BE2C (cell line): ENCODE measurements around the gene IGF2.
"Not testable (repeated sequence)": the region's sequence is repeated elsewhere in the genome, so short reads cannot be mapped to it uniquely, and the experiment has no call there.

ENCODE experiments used
- DNase-seq: peaks from one replicate; pipeline ENCODE4 v3.0.0-alpha.2; 2020
- H3K27me3 ChIP-seq: fragments of 250-450 bp; sonication (Bioruptor Pico); 2 replicates; pipeline ENCODE4 v1.5.1; 2020; ENCODE audit warnings: mild to moderate bottlenecking
- H3K36me3 ChIP-seq: fragments of 250-450 bp; sonication (Bioruptor Pico); 2 replicates; pipeline ENCODE4 v1.5.1; 2020; ENCODE audit warnings: mild to moderate bottlenecking
- H3K4me1 ChIP-seq: fragments of 250-450 bp; sonication (Bioruptor Pico); 2 replicates; pipeline ENCODE4 v1.5.1; 2020
- H3K4me3 ChIP-seq: 2 replicates; pipeline ENCODE4 v1.5.1; 2011; ENCODE audit warnings: low read depth, low read length
- H3K9me3 ChIP-seq: fragments of 250-450 bp; sonication (Bioruptor Pico); 2 replicates; pipeline ENCODE4 v1.5.1; 2020
- TF ChIP-seq, protein P1 (sequence below): IDR thresholded peaks from 2 replicates; pipeline ENCODE4 v1.5.1; 2012; ENCODE audit warnings: mild to moderate bottlenecking, low read depth, low read length

Gene IGF2

DNA sequence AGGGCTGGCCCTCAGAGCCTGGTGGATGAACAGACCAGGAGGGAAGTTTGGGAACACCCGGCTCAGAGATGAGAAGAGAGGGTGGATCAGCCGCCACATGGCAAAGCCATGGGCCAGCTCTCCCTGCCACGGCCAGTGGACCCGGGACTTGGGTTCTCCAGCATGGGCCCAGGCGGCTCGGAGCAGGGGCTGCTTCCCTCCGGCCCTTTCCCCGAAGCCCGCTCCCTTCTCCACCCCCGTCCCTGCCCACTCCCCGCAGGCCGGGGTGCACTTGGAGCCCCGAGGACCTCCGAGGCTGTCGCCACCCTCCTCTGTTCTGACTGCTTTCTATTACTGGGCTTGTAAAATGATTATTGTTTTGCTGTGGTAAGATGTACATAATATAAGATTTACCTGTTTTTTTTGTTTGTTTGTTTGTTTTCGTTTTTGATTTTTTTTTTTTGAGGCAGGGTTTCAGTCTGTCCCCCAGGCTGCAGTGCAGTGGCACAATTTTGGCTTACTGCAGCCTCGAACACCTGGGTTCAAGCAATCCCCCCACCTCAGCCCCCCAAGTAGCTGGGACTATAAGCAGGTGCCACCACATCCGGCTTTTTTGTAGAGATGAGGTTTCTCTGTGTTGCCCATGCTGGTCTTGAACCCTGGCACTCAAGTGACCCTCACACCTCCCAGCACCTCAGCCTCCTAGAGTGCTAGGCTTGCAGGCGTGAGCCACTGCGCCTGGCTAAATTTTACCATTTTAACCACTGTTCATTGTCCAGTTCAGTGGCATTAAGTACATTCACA is 43.7 kb upstream of the IGF2 start:
- H3K36me3 ChIP-seq, result no peaks in the 10 kb centered on the region
- no peaks in the 10 kb centered on the region for H3K27me3 ChIP-seq
- no peak for DNase-seq
- H3K9me3 ChIP-seq, result no peaks in the 10 kb centered on the region
- TF ChIP-seq, protein P1, sequence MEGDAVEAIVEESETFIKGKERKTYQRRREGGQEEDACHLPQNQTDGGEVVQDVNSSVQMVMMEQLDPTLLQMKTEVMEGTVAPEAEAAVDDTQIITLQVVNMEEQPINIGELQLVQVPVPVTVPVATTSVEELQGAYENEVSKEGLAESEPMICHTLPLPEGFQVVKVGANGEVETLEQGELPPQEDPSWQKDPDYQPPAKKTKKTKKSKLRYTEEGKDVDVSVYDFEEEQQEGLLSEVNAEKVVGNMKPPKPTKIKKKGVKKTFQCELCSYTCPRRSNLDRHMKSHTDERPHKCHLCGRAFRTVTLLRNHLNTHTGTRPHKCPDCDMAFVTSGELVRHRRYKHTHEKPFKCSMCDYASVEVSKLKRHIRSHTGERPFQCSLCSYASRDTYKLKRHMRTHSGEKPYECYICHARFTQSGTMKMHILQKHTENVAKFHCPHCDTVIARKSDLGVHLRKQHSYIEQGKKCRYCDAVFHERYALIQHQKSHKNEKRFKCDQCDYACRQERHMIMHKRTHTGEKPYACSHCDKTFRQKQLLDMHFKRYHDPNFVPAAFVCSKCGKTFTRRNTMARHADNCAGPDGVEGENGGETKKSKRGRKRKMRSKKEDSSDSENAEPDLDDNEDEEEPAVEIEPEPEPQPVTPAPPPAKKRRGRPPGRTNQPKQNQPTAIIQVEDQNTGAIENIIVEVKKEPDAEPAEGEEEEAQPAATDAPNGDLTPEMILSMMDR, result no peak
- H3K4me3 ChIP-seq, result no peak overlapping the region
- H3K4me1 ChIP-seq, result peaks cover 18% of the 10 kb centered on the region

DNA sequence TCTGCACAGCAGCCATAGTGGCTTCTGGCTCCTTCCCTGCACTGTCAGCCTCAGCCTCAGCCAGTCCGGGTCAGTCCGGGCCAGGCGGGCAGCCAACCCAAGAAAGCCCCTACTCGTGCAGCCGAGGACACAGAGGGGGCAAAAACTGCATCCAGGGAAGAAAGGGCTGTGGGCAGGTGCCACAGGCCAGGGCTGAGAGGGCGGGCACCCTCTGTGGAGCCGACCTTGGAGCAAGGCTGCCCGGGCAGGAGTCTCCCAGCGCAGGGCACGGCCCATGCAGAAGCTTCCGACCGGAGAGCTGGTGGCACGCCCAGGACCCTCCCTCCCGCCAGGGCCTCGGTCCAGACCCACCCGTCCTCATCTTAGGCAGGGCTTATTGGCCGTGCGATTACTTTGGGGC is 42.9 kb upstream of the IGF2 start:
- no peak overlapping the region for H3K4me3 ChIP-seq
- TF ChIP-seq, protein P1, result no peak
- H3K9me3 ChIP-seq, result no peaks in the 10 kb centered on the region
- no peaks in the 10 kb centered on the region for H3K27me3 ChIP-seq
- no peaks in the 10 kb centered on the region for H3K36me3 ChIP-seq
- DNase-seq, result no peak
- H3K4me1 ChIP-seq, result peaks cover 18% of the 10 kb centered on the region

DNA sequence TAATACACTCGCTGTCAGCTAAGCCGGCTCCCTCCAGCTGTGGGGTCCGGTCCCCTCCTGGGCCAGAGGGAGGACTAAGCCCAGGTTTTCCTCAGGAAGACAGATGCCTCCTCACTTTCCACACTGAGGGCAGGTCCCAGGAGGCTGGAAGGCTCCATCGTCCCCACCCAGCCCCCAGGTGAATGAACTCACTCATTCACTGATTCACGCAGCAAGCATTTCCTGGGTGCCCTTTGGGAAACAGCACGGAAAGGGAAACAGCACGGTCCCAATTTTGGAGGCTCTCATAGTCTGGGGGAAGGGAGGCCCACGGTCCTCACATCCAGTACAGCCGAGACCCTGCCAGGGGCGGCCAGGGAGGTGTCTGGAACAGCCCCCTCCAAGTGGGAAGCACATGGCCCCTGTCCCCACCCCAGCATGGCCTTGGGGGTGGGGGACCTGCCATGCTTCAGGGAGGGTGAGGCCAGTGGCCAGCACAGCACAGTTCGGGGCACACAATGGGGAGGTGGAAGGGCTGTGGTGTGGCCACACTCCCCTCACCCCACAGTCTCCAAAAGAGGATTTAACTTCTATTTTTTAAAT is 41.7 kb upstream of the IGF2 start:
- no peaks in the 10 kb centered on the region for H3K36me3 ChIP-seq
- no peak for DNase-seq
- peaks cover 13% of the 10 kb centered on the region for H3K4me1 ChIP-seq
- no peak overlapping the region for H3K4me3 ChIP-seq
- no peaks in the 10 kb centered on the region for H3K27me3 ChIP-seq
- TF ChIP-seq, protein P1, result no peak
- H3K9me3 ChIP-seq, result no peaks in the 10 kb centered on the region

DNA sequence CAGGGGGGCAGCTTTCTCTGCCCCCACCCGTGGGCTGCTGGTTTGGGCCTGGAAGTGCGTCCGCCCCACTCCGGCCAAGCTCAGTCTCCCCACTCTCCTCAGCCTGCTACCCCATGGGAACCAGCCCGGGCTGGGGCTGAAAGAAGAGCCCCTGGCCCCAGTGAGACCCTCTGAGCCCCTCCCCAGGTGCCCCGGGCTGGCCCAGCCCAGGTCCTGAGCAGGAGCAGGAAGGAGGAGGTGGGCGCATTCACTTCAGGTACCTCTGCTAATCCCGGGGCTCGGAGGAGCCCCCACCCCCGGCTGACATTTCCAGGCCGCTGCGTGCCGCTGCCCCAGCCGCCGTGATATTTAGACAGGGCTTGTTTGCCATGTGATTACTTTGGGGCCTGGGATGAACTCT is 41.2 kb upstream of the IGF2 start:
- Histone ChIP-seq H3K36me3 (no peaks in the 10 kb centered on the region), H3K4me3 (no peak overlapping the region), H3K4me1 (peaks cover 13% of the 10 kb centered on the region), H3K27me3 (no peaks in the 10 kb centered on the region), H3K9me3 (no peaks in the 10 kb centered on the region)
- DNase-seq, result no peak
- TF ChIP-seq, protein P1, result no peak

DNA sequence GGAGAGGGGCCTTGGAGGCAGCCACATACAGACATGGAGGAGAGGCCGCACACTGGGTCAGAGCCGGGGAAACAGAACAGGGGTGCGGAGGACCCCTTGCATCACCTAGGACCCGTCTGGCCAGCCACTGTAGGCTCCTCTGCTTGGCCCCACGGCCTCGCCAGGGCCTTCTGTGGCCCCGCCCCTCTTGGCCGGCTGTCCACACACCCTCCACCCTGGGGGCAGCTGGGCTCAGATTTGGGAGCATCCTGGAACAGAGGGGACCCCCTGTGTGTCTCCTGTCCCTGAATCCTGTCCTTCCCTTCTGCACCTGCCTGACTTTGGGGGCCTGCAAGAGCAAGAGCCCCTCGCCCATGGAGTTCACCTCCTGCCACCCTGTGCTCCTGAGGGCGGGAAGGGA is 40.3 kb upstream of the IGF2 start:
- no peaks in the 10 kb centered on the region for H3K9me3 ChIP-seq
- no peak for DNase-seq
- peaks cover 10% of the 10 kb centered on the region for H3K4me1 ChIP-seq
- H3K27me3 ChIP-seq, result no peaks in the 10 kb centered on the region
- no peaks in the 10 kb centered on the region for H3K36me3 ChIP-seq
- no peak overlapping the region for H3K4me3 ChIP-seq
- TF ChIP-seq, protein P1, result no peak

DNA sequence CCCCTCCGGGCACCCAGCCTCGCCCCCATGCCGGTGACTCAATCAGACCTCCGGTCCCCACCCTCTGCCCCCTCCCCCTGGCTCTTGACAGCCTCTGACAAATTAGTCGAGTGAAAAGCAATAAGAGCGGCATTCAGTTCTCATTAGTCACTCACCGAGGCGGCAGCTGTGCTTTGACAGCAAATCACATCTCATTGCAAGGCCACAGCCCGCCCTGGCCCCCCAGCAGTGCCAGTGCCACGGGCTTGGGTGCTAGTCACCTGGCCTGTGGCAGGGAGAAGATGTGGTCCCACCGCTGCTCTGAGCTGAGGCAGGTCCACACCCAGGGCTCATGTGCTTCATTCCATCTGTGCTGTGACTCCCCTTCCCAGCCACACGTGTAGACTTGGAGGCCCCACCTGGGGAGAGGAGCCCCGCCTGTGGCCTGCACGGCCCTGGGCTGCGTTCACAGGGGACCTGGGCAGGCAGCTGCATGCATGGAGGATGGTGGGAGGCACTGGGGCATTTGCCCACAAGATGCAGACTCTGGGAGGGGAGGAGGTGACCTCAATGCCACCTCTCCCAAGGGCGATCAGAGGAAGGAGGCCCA is 39.8 kb upstream of the IGF2 start:
- no peaks in the 10 kb centered on the region for H3K27me3 ChIP-seq
- TF ChIP-seq, protein P1, result no peak
- DNase-seq, result no peak
- H3K36me3 ChIP-seq, result no peaks in the 10 kb centered on the region
- no peaks in the 10 kb centered on the region for H3K9me3 ChIP-seq
- peaks cover 10% of the 10 kb centered on the region for H3K4me1 ChIP-seq
- no peak overlapping the region for H3K4me3 ChIP-seq

DNA sequence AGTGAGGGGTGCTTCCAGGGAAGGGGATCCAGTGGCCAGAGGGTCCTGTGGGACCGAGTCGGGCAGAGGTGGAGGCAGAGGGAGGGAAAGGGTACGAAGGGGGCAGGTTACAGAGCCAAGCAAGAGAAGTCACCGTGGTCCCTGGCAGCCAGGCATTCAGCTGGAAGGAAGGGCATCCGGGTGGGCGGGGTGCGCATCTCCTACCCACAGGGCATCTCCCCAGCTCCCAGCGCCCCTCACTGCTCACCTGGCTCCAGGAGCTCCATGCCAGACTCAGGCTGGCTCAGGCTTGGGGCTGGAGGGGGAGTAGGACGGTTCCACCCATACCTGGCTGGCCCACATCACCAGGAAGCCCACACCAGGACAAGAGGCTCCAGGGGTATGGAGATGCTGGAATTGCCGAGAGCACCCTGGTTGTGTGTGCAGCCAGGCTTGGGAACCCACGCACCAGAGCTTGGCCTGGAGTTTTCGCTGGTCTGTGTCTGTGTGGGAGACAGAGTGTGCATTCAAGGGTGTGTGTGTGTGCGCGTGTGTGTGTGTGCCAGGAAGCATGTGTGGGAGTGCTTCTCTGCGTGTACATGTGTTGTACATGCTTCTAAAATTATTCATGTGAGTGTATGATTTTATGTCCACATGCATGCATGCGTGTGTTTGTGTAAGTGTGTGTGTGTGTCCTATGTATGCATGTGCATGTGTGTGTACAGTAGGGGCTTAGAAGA is 39.0 kb upstream of the IGF2 start:
- not testable (repeated sequence) for H3K27me3 ChIP-seq, H3K9me3 ChIP-seq, H3K4me1 ChIP-seq, DNase-seq, H3K36me3 ChIP-seq, H3K4me3 ChIP-seq
